PC-3 (cell line): ENCODE data around the gene MCUB. TPM values are rescaled to one million over a fixed set of nuclear protein-coding genes. Genes with fewer than 3 reads are reported as not detected.

Experiments
- ATAC-seq: fragments of 200-7000 bp; cut with Tn5 transposase; 2 replicates; pipeline ENCODE4 v1.9.1; 2020; ENCODE audit warnings: mild to moderate bottlenecking, moderate library complexity
- BruUV-seq: library from RNA; stranded (reverse); fragments of 400-500 nt; replicated peaks from 2 replicates; lab custom pipeline; 2021; lab: Mats Ljungman, UMichigan
- CTCF ChIA-PET: fragments of 300-600 bp; sonication (Branson Sonifier 250); formaldehyde crosslinking; loops from one replicate; lab custom pipeline; 2022; ENCODE audit warnings: antibody characterized with exemption; lab: Charles Lee
- POLR2A ChIA-PET: fragments of 300-600 bp; sonication (Branson Sonifier 250); formaldehyde crosslinking; loops from one replicate; lab custom pipeline; 2022; ENCODE audit warnings: antibody characterized with exemption; ENCODE audit not compliant: unreplicated experiment; lab: Charles Lee
- DNase-seq: peaks from one replicate; pipeline ENCODE4 v3.0.0-alpha.2; 2015
- H2AFZ ChIP-seq: fragments of 300-600 bp; sonication (generic); 2 replicates; pipeline ENCODE4 v1.6.0; 2016; ENCODE audit warnings: antibody characterized with exemption, low read length
- H3F3A ChIP-seq: fragments of 300-600 bp; sonication (generic); one replicate; pipeline ENCODE4 v1.6.0; 2017; ENCODE audit warnings: antibody characterized with exemption, low read length, control low read depth, mild to moderate bottlenecking; ENCODE audit not compliant: unreplicated experiment
- H3K27ac ChIP-seq: fragments of 300-600 bp; sonication (generic); 2 replicates; pipeline ENCODE4 v1.5.1; 2016; ENCODE audit warnings: mild to moderate bottlenecking, low read length
- H3K27me3 ChIP-seq: fragments of 300-600 bp; sonication (generic); 2 replicates; pipeline ENCODE4 v1.6.1; 2016; ENCODE audit warnings: low read length, mixed read lengths
- H3K36me3 ChIP-seq: fragments of 300-600 bp; sonication (generic); 2 replicates; pipeline ENCODE4 v1.6.1; 2016; ENCODE audit warnings: low read depth, mixed run types, low read length, mixed read lengths
- H3K4me1 ChIP-seq: fragments of 300-600 bp; sonication (generic); 2 replicates; pipeline ENCODE4 v1.5.1; 2016; ENCODE audit warnings: low read length; ENCODE audit not compliant: insufficient read depth
- H3K4me2 ChIP-seq: fragments of 300-600 bp; sonication (generic); 2 replicates; pipeline ENCODE4 v1.6.0; 2016; ENCODE audit warnings: low read length
- H3K4me3 ChIP-seq: fragments of 300-600 bp; sonication (generic); 2 replicates; pipeline ENCODE4 v1.5.1; 2016; ENCODE audit warnings: mild to moderate bottlenecking, low read length, mixed read lengths
- H3K79me2 ChIP-seq: fragments of 300-600 bp; sonication (generic); 2 replicates; pipeline ENCODE4 v1.6.1; 2017; ENCODE audit warnings: low read length, mixed read lengths
- H3K9ac ChIP-seq: fragments of 300-600 bp; sonication (generic); 2 replicates; pipeline ENCODE4 v1.6.0; 2016; ENCODE audit warnings: mild to moderate bottlenecking, low read length
- H3K9me2 ChIP-seq: fragments of 300-600 bp; sonication (generic); replicated peaks from 2 replicates; pipeline ENCODE4 v1.6.1; 2016; ENCODE audit warnings: mixed run types, low read length, mixed read lengths
- H3K9me3 ChIP-seq: fragments of 300-600 bp; sonication (generic); 2 replicates; pipeline ENCODE4 v1.6.1; 2016; ENCODE audit warnings: low read length, mixed read lengths
- H4K20me1 ChIP-seq: fragments of 300-600 bp; sonication (generic); 2 replicates; pipeline ENCODE4 v1.6.1; 2016; ENCODE audit warnings: low read length, mixed read lengths
- CTCF ChIP-seq: fragments of 300-600 bp; sonication (generic); conservative IDR thresholded peaks from 2 replicates; pipeline ENCODE4 v1.5.1; 2017; ENCODE audit warnings: antibody characterized with exemption, low read depth, mild to moderate bottlenecking, low read length
- EZH2 ChIP-seq: fragments of 300-600 bp; sonication (generic); IDR thresholded peaks from one replicate; pipeline ENCODE4 v1.6.1; 2017; ENCODE audit warnings: antibody characterized with exemption, mild to moderate bottlenecking, low read length; ENCODE audit not compliant: unreplicated experiment
- EZH2phosphoT487 ChIP-seq: fragments of 300-600 bp; sonication (generic); IDR thresholded peaks from 2 replicates; pipeline ENCODE4 v1.6.1; 2018; ENCODE audit warnings: mild to moderate bottlenecking, antibody characterized with exemption, low read length, borderline replicate concordance
- intact Hi-C: fragments of 100-400 bp; cut with micrococcal nuclease; formaldehyde crosslinking; loops from 2 replicates; pipeline ENCODE4 v1.9.0; 2023
- total RNA-seq: library from RNA; depleted of rRNA; stranded (reverse); fragments of >200 nt; gene quantifications from 2 replicates; pipeline ENCODE4 v1.2.3, GENCODE V29; 2014

Gene MCUB
- total RNA-seq, 1 experiment from 2014 or later, result 18.4 TPM

GRCh38 chr4:109690690-109691410, 130.8 kb downstream of the MCUB start:
- no peak overlapping the region for H3K4me2 ChIP-seq
- CTCF ChIA-PET, result no interaction called here
- ATAC-seq (no peak), DNase-seq (no peak)
- no peaks in the 10 kb centered on the region for H3K9me3 ChIP-seq
- H3K27ac ChIP-seq, result no peak overlapping the region
- no peaks in the 10 kb centered on the region for H3K4me1 ChIP-seq
- BruUV-seq, result no TSS peak
- H3K9ac ChIP-seq, result no peak overlapping the region
- no peak overlapping the region for H3K4me3 ChIP-seq
- H3K27me3 ChIP-seq, result no peaks in the 10 kb centered on the region
- no peaks in the 10 kb centered on the region for H3K79me2 ChIP-seq
- H3F3A ChIP-seq, result no peaks in the 10 kb centered on the region
- H3K9me2 ChIP-seq, result no peaks in the 10 kb centered on the region
- no peak overlapping the region for H2AFZ ChIP-seq
- POLR2A ChIA-PET, result interaction anchor here (0.5 kb wide), 1 partner anchor 8 kb away, joined by 4 read pairs; no protein-coding TSS in a partner anchor
- H3K36me3 ChIP-seq, result peaks cover 18% of the 10 kb centered on the region
- no peaks in the 10 kb centered on the region for H4K20me1 ChIP-seq
- TF ChIP-seq CTCF (no peak), EZH2 (no peak), EZH2phosphoT487 (no peak)
- intact Hi-C loops, result no loop called here

DNA sequence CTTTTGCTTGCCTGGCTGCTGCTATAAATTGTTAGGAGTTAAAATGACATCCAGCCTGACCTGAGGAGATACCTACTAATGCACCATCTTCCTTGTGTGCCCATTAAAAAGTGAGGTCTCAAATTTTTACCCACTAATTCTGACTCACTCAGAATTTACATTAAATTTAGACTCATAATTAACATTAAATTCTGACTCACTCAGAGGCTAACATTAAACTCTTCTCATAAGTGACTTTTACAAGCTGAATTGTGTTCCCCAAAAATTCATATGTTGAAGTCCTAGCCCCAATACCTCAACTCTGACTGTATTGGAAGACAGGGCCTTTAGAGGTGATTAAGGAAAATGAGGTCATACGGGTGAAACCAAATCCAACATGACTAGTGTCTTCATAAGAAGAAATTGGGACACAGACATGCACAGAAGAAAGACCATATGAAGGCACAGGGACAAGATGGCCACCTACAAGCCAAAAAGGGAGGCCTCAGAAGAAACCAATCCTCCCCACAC, 131.4 kb downstream of the MCUB start:
- ATAC-seq, result no peak
- H4K20me1 ChIP-seq, result no peaks in the 10 kb centered on the region
- H3K9me3 ChIP-seq, result no peaks in the 10 kb centered on the region
- H3K27ac ChIP-seq, result no peak overlapping the region
- no peak overlapping the region for H3K4me2 ChIP-seq
- intact Hi-C loops, result no loop called here
- DNase-seq, result no peak
- CTCF ChIA-PET, result no interaction called here
- no peak overlapping the region for H3K9ac ChIP-seq
- H3K4me3 ChIP-seq, result no peak overlapping the region
- no peaks in the 10 kb centered on the region for H3K9me2 ChIP-seq
- no peaks in the 10 kb centered on the region for H3F3A ChIP-seq
- peaks cover 16% of the 10 kb centered on the region for H3K36me3 ChIP-seq
- TF ChIP-seq EZH2 (no peak), EZH2phosphoT487 (no peak), CTCF (no peak)
- POLR2A ChIA-PET, result interaction anchor here (0.5 kb wide), 1 partner anchor 9 kb away, joined by 4 read pairs; no protein-coding TSS in a partner anchor
- H2AFZ ChIP-seq, result no peak overlapping the region
- H3K4me1 ChIP-seq, result no peaks in the 10 kb centered on the region
- H3K27me3 ChIP-seq, result no peaks in the 10 kb centered on the region
- H3K79me2 ChIP-seq, result no peaks in the 10 kb centered on the region
- BruUV-seq, result no TSS peak

GRCh38 chr4:109698656-109699055, 138.6 kb downstream of the MCUB start:
- Histone ChIP-seq H3F3A (no peaks in the 10 kb centered on the region), H3K79me2 (peaks cover 37% of the 10 kb centered on the region), H3K27ac (no peak overlapping the region), H3K9me2 (no peaks in the 10 kb centered on the region), H3K4me2 (no peak overlapping the region), H3K36me3 (peaks cover 8% of the 10 kb centered on the region; the same call in 1 of the 2 replicates), H2AFZ (no peak overlapping the region), H3K27me3 (no peaks in the 10 kb centered on the region), H4K20me1 (no peaks in the 10 kb centered on the region), H3K4me3 (no peak overlapping the region), H3K9me3 (no peaks in the 10 kb centered on the region), H3K4me1 (peaks cover 5% of the 10 kb centered on the region), H3K9ac (no peak overlapping the region)
- BruUV-seq, result no TSS peak
- no peak for DNase-seq
- ChIA-PET POLR2A (no interaction called here), CTCF (no interaction called here)
- intact Hi-C loops, result no loop called here
- TF ChIP-seq EZH2phosphoT487 (no peak), CTCF (no peak), EZH2 (no peak)
- ATAC-seq, result no peak
